GM18505 (cell line): ENCODE measurements around the gene STK25.
"Not testable (repeated sequence)": the region's sequence is repeated elsewhere in the genome, so short reads cannot be mapped to it uniquely, and the experiment has no call there.

ENCODE experiments used
- ATAC-seq: cut with Tn5 transposase; IDR thresholded peaks from one replicate; pipeline ENCODE4 v1.9.1; 2021; ENCODE audit not compliant: unreplicated experiment
- POLR2A ChIP-seq: IDR thresholded peaks from 4 replicates; pipeline ENCODE4 v1.6.1; 2011; ENCODE audit warnings: borderline replicate concordance; ENCODE audit not compliant: insufficient read depth, insufficient read length; ENCODE audit errors: extremely low read depth

STK25 gene

DNA sequence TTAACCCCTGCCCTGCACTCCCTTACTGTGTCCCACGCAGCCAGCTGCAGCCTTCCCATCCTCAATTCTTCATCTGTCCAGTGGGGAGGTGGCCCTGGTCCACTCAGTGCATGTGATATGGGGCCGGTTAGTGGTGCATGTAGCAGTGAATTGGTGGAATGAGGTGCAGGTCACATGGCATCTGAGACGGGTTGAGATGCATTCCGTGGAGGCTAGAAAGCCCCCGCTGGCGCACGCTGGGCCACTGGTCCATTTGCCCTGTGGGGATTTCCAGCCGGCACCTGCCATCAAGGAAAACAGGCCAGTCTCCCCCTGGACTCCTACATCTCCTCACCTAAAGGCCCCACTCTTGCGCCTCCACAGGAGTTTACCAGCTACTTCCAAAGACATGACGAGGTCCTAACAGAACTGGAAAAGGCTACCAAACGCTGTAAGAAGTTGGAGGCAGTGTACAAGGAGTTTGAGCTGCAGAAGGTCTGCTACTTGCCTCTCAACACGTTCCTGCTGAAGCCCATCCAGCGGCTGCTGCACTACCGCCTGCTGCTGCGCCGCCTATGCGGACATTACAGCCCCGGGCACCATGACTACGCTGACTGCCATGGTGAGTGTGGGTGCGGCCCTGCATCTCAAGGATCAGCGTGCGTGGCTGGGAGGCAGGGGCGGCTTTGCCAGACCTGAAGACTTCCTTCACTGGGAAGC, 40.5 kb downstream of the STK25 start:
- no peak for TF ChIP-seq POLR2A

DNA sequence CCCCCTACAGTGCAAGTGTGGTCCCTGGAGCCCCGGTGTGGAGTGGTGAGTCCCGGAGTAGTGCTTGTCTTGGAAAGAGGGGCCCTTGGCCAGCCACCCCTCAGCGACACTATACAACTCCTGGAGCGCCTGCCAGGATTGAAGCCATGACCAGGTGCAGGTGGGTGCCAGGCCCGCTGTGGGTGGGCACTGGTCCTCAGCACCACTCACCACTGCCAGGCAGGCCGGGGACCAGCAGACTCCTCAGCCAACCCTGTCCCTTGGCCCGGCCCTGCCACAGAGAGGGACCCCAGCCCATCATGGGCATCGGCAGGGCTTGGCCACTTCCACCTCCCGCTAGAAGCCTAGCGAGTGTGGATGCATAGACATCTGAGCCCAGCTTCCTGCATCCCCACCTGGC, 42.2 kb downstream of the STK25 start:
- TF ChIP-seq POLR2A: no peak
- ATAC-seq: no peak

More for the DNA sequence above, 40.5 kb downstream of the STK25 start:
- ATAC-seq: no peak

DNA sequence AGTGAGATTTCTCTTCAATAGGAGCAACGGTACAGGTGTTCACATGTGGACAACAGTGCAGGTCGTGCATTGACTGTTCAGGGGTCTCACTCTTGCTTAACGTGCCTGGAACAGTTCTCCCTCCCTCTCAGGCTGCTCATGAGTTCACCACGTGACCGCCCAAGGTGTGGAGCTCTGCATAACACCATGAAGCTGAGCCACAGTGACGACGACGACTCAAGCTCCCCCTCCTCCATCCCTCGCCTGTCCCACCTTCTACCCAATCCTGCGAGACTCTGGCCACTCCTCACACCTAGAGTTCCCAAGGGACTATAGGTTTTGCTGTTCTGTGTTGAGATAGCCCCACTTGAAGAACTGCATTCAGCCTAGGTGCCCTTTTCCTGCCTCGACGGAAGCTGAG, 42.8 kb downstream of the STK25 start:
- TF ChIP-seq POLR2A: no peak
- no peak for ATAC-seq

DNA sequence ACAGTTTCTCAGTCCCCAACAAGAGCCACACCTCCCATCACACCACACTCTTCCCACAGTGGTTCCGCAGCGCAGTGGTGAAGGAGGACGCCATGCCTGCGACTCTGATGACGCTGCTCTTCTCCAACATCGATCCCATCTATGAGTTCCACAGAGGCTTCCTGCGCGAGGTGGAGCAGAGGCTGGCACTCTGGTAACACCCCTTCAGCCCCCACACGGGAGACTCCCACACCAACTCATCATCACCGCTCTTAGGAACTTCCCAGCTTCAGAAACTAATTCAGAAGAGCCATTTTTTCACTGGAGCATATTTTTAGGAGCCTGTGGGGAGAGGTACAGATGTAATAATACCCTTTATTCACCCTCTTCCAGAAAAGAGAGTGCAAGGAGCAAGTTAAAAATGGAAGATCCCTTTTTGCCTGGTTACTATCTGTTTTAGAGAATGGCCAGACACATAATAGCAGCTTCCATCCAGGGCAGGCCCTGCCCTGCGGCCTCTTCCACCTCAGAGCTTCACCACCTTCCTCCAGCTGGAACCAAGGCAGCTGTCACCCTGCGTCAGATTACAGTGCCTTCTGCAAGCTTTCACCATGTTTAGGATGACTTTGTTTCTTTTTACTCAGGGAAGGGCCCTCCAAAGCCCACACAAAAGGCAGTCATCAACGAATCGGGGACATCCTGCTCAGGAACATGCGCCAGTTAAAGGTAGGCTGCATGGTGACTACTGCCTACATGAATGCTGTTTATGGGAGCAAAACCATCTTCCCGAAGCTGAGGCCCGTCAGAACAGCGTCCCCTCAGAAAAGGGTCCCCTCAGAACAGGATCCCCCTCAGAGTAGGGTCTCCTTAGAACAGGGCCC, 44.9 kb downstream of the STK25 start:
- ATAC-seq: no peak
- no peak for TF ChIP-seq POLR2A

DNA sequence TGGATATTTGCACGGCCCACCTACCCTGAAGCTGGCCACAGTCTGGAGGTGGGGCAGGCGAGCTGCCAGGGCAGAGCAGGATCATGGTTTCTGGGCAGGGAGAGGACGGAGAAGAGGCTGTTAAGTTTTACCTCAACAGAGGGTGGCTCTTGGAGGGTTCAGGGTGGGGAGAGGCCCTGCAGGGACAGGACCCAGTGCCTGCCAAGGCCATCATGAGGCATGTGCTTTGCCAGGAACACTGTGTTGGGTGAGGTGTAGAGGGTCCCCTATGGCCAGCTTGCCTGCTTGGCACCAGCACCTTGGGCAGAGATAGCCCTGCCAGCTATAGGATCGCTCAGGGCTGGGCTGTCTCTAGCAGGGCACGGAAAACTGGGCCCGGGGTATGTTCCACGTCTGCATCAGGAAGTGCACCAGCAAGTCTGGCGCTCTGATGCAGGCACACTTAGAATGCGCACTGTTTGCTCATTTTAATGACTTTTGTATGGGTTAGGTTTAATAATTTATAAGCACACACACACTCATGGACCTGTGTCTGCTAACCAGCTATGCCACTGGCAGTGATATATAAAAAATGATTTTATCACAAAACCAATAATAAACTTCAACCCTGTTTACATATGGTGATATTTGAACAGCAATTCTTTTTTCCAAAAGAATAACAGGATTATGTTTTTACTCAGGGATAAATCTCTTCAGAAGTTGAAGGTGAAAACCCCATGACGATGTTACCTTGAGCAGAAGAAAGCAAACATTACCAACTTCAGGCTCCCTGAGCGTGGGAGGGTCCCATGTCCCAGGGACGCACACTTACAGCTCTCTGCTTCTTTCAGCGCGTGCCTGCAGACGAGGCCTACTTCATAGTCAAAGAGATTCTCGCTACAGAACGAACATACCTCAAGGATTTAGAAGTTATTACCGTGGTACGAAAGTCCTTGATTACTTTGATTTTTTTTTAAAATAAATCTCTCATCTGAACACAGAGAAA, 46.4 kb downstream of the STK25 start:
- no peak for ATAC-seq
- no peak for TF ChIP-seq POLR2A

DNA sequence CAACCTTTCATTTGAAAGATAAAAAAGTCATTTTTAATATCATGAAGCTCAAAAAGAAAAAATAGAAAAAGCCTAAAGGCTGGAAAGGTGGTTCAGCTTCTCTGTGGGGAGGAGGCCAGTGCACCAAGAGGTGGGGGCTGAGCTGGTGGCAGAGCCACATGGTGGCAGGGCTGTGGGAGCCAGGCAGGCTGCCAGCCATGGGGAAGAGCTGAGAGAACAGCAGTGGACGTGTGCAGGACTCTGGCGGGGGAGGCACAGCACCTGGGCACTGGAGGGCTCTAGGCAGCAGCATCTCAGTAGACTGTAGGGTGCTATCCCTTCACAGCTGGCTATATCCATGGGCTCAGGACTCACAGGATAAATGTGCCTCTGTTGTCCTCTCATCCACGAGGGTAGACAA, 47.8 kb downstream of the STK25 start:
- no peak for ATAC-seq

DNA sequence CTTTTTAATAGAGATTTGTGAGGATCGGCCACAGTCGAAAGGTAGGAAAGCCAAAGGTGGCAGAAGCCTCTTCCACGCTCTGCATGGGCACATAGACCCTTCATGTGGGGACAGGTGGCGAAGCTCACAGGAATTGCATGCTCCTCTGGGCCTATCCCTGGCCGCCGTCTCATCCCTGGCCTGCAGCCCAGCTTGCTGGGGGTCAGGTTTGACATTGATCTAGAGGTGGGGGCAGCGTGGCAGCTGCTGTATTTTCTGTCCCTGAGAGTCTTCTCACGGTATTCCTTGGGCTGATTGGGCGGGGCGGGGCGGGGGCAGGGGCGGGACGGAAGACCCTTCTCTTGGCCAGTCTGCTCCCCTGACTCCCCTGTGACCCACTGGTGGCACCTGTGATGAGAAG, 48.9 kb downstream of the STK25 start:
- TF ChIP-seq POLR2A: no peak
- no peak for ATAC-seq

More for the DNA sequence above, 47.8 kb downstream of the STK25 start:
- no peak for TF ChIP-seq POLR2A

DNA sequence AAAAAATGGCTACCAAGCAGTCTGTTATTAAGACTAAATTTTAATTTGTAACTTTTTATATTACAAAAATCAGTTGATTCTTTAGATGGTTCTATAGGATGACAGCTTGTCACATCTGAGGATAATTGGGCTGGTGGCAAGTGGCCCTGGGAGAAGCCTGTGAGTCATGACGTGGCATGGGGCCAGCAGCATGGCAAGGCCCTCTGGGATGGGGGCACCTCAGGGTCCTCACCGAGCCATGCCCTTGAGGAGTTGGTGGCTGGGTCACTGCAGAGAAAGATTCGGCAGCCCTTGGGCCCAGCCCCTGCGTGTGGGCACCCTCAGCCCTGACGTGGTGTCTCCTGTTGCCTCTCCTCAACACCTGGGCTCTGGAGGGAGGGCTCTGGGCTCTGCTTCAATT, 49.7 kb downstream of the STK25 start:
- no peak for ATAC-seq
- TF ChIP-seq POLR2A: no peak

DNA sequence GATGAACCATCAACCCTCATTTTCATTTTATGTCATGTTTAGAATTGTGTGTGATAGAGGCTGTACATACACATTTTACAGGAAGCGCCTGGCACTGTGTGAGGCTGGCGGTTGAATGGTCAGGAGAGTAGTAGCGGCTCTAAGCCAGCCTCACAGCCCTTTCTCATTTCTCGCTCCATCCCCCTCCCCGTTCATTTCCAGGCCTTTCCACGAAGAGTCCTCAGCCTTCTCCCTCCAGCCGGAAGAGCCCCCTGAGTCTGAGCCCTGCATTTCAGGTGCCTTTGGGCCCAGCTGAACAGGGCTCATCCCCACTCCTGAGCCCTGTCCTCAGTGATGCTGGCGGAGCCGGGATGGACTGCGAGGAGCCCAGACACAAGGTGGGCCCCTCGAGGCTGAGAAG, 51.8 kb downstream of the STK25 start:
- no peak for TF ChIP-seq POLR2A
- ATAC-seq: no peak

DNA sequence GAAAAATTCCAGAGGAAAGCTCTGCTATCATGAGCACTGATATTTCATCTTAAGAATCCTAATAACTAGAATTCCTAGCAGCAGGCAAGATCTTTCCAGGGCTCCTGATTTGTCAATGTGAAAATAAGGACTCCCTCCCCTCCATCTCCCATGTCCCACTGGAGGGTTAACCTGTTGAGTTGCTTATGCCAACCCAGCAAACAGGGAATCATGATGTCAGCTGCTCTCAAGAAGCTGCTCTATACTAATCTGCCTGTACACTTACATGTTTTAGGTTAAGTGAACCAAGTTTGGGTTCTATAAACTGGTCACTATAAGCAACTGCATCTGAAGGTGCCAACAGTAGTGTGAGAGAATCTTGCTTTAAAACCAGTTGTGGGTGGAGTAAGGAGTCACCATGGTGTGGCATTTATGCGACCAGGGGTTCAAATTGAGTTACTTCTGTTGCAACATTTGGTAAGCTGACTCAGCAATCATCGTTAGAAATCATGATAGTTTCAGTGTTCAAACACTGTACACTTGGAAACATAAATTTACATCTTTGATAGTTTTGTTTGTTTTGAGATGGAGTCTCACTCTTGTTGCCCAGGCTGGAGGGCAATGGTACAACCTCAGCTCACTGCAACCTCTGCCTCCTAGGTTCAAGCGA, 53.4 kb downstream of the STK25 start:
- no peak for TF ChIP-seq POLR2A
- no peak for ATAC-seq

DNA sequence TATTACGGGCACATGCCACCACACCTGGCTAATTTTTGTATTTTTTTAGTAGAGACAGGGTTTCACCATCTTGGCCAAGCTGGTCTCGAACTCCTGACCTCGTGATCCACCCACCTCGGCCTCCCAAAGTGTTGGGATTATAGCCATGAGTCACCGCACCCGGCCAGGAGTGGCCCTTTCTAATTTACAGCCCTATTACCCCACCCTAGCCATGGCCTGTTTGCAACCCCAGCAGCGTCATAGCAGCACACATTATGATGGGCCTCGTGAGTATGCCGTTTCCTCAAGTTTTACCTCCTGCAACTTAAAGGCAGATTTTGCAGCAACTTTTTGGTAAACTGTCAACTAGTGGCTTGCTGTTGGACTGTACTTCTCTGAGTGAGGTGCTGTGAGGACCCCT, 54.5 kb downstream of the STK25 start:
- not testable (repeated sequence) for ATAC-seq

DNA sequence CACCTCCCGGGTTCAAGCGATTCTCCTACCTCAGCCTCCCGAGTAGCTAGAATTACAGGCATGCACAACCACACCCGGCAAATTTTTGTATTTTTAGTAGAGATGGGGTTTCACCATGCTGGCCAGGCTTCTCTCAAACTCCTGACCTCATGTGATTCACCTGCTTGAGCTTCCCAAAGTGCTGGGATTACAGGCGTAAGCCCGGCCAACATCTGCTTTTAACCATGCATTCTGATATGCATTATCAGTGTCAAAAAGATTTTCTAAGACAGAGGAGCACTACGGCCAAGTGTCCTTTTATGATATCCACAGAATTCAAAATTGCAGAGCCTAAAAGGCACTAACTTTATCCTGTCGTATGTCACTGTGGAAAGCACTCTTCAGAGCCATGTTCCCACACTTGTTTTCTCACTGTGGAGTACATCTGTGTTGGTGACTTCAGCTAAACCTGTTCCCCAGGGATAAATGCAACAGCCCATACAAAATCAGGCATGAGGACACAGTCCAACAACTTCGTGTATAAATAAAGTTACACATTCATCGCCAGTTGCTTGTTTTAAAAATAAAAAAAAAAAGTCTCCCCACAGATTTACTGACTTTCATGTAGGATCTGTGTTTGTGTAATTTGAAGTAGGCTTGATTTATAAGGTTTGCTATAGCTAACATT, 56.4 kb downstream of the STK25 start:
- no peak for TF ChIP-seq POLR2A
- no peak for ATAC-seq

DNA sequence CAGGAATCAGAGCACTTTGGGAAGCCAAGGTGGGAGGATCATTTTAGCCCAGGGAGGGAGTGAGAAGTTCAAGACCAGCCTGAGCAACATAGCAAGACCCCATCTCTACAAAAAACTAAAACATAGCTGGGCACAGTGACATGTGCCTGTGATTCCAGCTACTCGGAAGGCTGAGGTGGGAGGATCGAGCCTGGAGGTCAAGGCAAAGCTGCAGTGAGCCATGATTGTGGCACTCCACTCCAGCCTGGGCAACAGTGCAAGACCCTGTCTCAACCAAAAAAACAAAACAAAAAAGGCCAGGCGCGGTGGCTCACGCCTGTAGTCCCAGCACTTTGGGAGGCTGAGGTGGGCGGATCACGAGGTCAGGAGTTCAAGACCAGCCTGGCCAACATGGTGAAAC, 58.3 kb downstream of the STK25 start:
- not testable (repeated sequence) for ATAC-seq
